Lower leg skin (tissue), 3 donors: ENCODE data around the gene INTS6L.

Source experiments
- CTCF ChIP-seq, 3 donors: fragments of 450-650 bp; IDR thresholded peaks; one replicate each; pipeline ENCODE4 v1.5.1; 2016; ENCODE audit warnings: antibody characterized with exemption in 3 of 3, mild to moderate bottlenecking in 3 of 3, moderate library complexity in 2 of 3
- POLR2A ChIP-seq, 2 donors: fragments of 450-650 bp; IDR thresholded peaks; one replicate each; pipeline ENCODE4 v1.6.1; 2016 to 2017; ENCODE audit warnings: antibody characterized with exemption in 2 of 2, mild to moderate bottlenecking in 1 of 2, moderate library complexity in 1 of 2

- TF ChIP-seq POLR2A (IDR thresholded peaks at IDR 0.05) (no peak), CTCF (IDR thresholded peaks at IDR 0.05) (no peak)
Measured at GRCh38 chrX:135543924-135544323, 23.5 kb downstream of the INTS6L start.
